ENCODE results near the gene ADAM12. TPM values are rescaled to one million over a fixed set of nuclear protein-coding genes. Genes with fewer than 3 reads are reported as not detected.

ADAM12 gene
- total and polyA plus RNA-seq, 2 experiments from 2014 or later: 0.13 to 0.87 TPM

DNA sequence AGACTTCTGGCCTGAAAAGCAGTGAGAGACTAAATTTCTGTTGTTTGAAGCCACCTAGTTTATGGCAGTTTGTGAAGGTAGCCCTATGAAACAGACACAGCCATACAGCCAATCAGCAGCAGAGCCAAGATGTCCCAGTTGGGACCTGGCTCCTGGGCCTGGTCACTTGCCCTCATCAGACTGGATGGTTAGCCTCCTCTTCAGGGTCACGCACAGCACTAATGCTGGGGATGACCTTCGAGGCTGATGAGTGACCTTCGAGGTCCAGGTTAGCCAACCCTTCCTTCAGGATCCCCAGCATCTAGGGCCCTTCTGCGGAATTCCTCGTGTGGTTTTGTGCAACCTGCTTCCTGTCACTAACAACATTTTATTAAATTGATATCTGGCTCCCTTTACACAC is 262.3 kb downstream of the ADAM12 start:
- peaks cover 22% of the 10 kb centered on the region for H3K27me3 Mint-ChIP-seq (ENCODE audit: insufficient read depth, low read depth, poor library complexity)
- DNase-seq (ENCODE audit: low spot score): no peak
- Histone ChIP-seq H3K36me3 (ENCODE audit: insufficient read depth) (no peaks in the 10 kb centered on the region), H3K4me3 (no peak overlapping the region), H2AFZ (no peak overlapping the region), H3K4me2 (no peak overlapping the region), H3K27me3 (ENCODE audit: insufficient read depth) (peaks cover 11% of the 10 kb centered on the region; the same call in 1 of the 2 replicates), H3K27ac (ENCODE audit: low read depth) (no peak overlapping the region), H3K4me1 (ENCODE audit: insufficient read depth) (peaks cover 16% of the 10 kb centered on the region), H4K20me1 (replicated peaks; ENCODE audit: insufficient read depth) (no peaks in the 10 kb centered on the region), H3K79me2 (replicated peaks; ENCODE audit: insufficient read depth) (no peaks in the 10 kb centered on the region), H3K9me2 (ENCODE audit: insufficient read depth) (peaks cover 15% of the 10 kb centered on the region), H3F3A (replicated peaks; ENCODE audit: low read depth) (no peaks in the 10 kb centered on the region)
- no peak overlapping the region for H3K27ac Mint-ChIP-seq
- H3K9me3 Mint-ChIP-seq: no peaks in the 10 kb centered on the region; the same call in 2 of the 3 replicates
- H3K4me1 Mint-ChIP-seq: peaks cover 14% of the 10 kb centered on the region
- H3K36me3 Mint-ChIP-seq (ENCODE audit: low read depth): 0 out of 3 replicates have a peak, but pooled peaks cover 2% of the 10 kb centered on the region
- TF ChIP-seq EZH2 (IDR thresholded peaks at IDR 0.05; ENCODE audit: low read depth, unreplicated experiment): no peak
- no peak for TF ChIP-seq STAT1 (IDR thresholded peaks at IDR 0.05; ENCODE audit: unreplicated experiment)
- no peak for TF ChIP-seq JUNB (IDR thresholded peaks at IDR 0.05; ENCODE audit: unreplicated experiment)
- TF ChIP-seq CREB1 (CRISPR knock-in tag; IDR thresholded peaks at IDR 0.05; ENCODE audit: low read depth): no peak
- TF ChIP-seq, protein P1, sequence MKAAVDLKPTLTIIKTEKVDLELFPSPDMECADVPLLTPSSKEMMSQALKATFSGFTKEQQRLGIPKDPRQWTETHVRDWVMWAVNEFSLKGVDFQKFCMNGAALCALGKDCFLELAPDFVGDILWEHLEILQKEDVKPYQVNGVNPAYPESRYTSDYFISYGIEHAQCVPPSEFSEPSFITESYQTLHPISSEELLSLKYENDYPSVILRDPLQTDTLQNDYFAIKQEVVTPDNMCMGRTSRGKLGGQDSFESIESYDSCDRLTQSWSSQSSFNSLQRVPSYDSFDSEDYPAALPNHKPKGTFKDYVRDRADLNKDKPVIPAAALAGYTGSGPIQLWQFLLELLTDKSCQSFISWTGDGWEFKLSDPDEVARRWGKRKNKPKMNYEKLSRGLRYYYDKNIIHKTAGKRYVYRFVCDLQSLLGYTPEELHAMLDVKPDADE (IDR thresholded peaks at IDR 0.05): no peak
- no peak for TF ChIP-seq ZNF331 (CRISPR knock-in tag; IDR thresholded peaks at IDR 0.05; ENCODE audit: low read depth)
- no peak for TF ChIP-seq NANOG (IDR thresholded peaks at IDR 0.05; ENCODE audit: borderline replicate concordance)
- no peak for ATAC-seq
- no peak overlapping the region for H3K4me3 Mint-ChIP-seq

DNA sequence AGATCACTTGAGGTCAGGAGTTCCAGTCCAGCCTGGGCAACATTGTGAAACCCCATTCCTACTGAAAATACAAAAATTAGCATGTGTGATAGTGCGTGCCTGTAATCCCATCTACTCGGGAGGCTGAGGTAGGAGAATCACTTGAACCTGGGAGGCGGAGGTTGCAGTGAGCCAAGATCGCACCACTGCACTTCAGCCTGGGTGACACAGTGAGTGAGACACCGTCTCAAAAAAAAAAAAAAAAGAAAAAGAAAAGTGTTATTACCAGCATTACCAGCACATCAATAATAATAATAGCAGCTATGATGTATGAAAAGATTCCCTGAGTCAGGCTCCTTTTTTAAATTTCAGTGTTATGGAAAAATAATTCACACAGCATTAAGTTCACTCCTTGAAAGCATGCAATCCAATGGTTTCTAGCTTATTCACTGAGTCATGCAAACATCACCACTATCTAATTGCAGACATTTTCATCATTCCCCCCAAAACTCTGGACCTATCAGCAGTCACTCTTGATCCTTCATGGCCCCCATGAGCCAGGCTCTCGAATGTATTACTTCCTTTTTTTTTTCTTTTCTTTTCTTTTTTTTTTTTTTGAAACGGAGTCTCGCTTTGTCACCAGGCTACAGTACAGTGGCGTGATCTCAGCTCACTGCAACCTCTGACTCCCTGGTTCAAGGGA is 263.5 kb downstream of the ADAM12 start:
- no peak overlapping the region for H3K4me3 Mint-ChIP-seq
- Histone ChIP-seq H2AFZ (no peak overlapping the region), H3K4me2 (no peak overlapping the region), H3K27ac (ENCODE audit: low read depth) (no peak overlapping the region), H4K20me1 (replicated peaks; ENCODE audit: insufficient read depth) (no peaks in the 10 kb centered on the region), H3K4me1 (ENCODE audit: insufficient read depth) (peaks cover 16% of the 10 kb centered on the region), H3F3A (replicated peaks; ENCODE audit: low read depth) (no peaks in the 10 kb centered on the region), H3K79me2 (replicated peaks; ENCODE audit: insufficient read depth) (no peaks in the 10 kb centered on the region), H3K36me3 (ENCODE audit: insufficient read depth) (no peaks in the 10 kb centered on the region), H3K27me3 (ENCODE audit: insufficient read depth) (peaks cover 11% of the 10 kb centered on the region; the same call in 1 of the 2 replicates), H3K9me2 (ENCODE audit: insufficient read depth) (peaks cover 15% of the 10 kb centered on the region), H3K4me3 (no peak overlapping the region)
- DNase-seq (ENCODE audit: low spot score): no peak
- peaks cover 14% of the 10 kb centered on the region for H3K4me1 Mint-ChIP-seq
- no peak for ATAC-seq
- H3K36me3 Mint-ChIP-seq (ENCODE audit: low read depth): 0 out of 3 replicates have a peak, but pooled peaks cover 2% of the 10 kb centered on the region
- peaks cover 2% of the 10 kb centered on the region; the same call in 1 of the 3 replicates for H3K9me3 Mint-ChIP-seq
- H3K27me3 Mint-ChIP-seq (ENCODE audit: insufficient read depth, low read depth, poor library complexity): peaks cover 24% of the 10 kb centered on the region
- no peak overlapping the region for H3K27ac Mint-ChIP-seq
- TF ChIP-seq, protein P2, sequence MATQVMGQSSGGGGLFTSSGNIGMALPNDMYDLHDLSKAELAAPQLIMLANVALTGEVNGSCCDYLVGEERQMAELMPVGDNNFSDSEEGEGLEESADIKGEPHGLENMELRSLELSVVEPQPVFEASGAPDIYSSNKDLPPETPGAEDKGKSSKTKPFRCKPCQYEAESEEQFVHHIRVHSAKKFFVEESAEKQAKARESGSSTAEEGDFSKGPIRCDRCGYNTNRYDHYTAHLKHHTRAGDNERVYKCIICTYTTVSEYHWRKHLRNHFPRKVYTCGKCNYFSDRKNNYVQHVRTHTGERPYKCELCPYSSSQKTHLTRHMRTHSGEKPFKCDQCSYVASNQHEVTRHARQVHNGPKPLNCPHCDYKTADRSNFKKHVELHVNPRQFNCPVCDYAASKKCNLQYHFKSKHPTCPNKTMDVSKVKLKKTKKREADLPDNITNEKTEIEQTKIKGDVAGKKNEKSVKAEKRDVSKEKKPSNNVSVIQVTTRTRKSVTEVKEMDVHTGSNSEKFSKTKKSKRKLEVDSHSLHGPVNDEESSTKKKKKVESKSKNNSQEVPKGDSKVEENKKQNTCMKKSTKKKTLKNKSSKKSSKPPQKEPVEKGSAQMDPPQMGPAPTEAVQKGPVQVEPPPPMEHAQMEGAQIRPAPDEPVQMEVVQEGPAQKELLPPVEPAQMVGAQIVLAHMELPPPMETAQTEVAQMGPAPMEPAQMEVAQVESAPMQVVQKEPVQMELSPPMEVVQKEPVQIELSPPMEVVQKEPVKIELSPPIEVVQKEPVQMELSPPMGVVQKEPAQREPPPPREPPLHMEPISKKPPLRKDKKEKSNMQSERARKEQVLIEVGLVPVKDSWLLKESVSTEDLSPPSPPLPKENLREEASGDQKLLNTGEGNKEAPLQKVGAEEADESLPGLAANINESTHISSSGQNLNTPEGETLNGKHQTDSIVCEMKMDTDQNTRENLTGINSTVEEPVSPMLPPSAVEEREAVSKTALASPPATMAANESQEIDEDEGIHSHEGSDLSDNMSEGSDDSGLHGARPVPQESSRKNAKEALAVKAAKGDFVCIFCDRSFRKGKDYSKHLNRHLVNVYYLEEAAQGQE (IDR thresholded peaks at IDR 0.05; ENCODE audit: unreplicated experiment): no peak
- no peak for TF ChIP-seq STAT1 (IDR thresholded peaks at IDR 0.05; ENCODE audit: unreplicated experiment)
- TF ChIP-seq CREB1 (CRISPR knock-in tag; IDR thresholded peaks at IDR 0.05; ENCODE audit: low read depth): no peak
- TF ChIP-seq, protein P1 (IDR thresholded peaks at IDR 0.05): no peak
- no peak for TF ChIP-seq EZH2phosphoT487 (IDR thresholded peaks at IDR 0.05; ENCODE audit: unreplicated experiment)
- no peak for TF ChIP-seq JUNB (IDR thresholded peaks at IDR 0.05; ENCODE audit: unreplicated experiment)
- no peak for TF ChIP-seq NANOG (IDR thresholded peaks at IDR 0.05; ENCODE audit: borderline replicate concordance)
- TF ChIP-seq, protein P3, sequence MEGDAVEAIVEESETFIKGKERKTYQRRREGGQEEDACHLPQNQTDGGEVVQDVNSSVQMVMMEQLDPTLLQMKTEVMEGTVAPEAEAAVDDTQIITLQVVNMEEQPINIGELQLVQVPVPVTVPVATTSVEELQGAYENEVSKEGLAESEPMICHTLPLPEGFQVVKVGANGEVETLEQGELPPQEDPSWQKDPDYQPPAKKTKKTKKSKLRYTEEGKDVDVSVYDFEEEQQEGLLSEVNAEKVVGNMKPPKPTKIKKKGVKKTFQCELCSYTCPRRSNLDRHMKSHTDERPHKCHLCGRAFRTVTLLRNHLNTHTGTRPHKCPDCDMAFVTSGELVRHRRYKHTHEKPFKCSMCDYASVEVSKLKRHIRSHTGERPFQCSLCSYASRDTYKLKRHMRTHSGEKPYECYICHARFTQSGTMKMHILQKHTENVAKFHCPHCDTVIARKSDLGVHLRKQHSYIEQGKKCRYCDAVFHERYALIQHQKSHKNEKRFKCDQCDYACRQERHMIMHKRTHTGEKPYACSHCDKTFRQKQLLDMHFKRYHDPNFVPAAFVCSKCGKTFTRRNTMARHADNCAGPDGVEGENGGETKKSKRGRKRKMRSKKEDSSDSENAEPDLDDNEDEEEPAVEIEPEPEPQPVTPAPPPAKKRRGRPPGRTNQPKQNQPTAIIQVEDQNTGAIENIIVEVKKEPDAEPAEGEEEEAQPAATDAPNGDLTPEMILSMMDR (conservative IDR thresholded peaks at IDR 0.05; ENCODE audit: low read depth in 2 of 2): no peak
